Fibroblast of the aortic adventitia (primary cell): ENCODE data around the gene SMIM43. TPM values are rescaled to one million over a fixed set of nuclear protein-coding genes. Genes with fewer than 3 reads are reported as not detected.
"Not testable (repeated sequence)": the region's sequence is repeated elsewhere in the genome, so short reads cannot be mapped to it uniquely, and the experiment has no call there.

Source experiments
- DNase-seq: peaks from one replicate; pipeline ENCODE4 v3.0.0-alpha.2; 2010; ENCODE audit warnings: low read depth
- H3K4me3 ChIP-seq: 2 replicates; pipeline ENCODE4 v1.5.1; 2011; ENCODE audit warnings: low read depth, mild to moderate bottlenecking, control low read depth, low read length, moderate library complexity
- total RNA-seq: library from RNA; depleted of rRNA; stranded (reverse); fragments of >200 nt; gene quantifications from 2 replicates; pipeline ENCODE4 v1.2.3, GENCODE V29; 2012; ENCODE audit warnings: low replicate concordance
- TF ChIP-seq, protein P1 (sequence below): IDR thresholded peaks from 2 replicates; pipeline ENCODE4 v1.5.1; 2011; ENCODE audit warnings: mild to moderate bottlenecking, low read length, control low read depth, inconsistent platforms; ENCODE audit not compliant: insufficient read depth

SMIM43 gene
- total RNA-seq, 1 donor, result 0.45 TPM

GRCh38 chr4:121738780-121739535 lies 26.0 kb downstream of the SMIM43 start:
- no peak overlapping the region for H3K4me3 ChIP-seq
- DNase-seq, result peak; percentile 73
- TF ChIP-seq, protein P1, sequence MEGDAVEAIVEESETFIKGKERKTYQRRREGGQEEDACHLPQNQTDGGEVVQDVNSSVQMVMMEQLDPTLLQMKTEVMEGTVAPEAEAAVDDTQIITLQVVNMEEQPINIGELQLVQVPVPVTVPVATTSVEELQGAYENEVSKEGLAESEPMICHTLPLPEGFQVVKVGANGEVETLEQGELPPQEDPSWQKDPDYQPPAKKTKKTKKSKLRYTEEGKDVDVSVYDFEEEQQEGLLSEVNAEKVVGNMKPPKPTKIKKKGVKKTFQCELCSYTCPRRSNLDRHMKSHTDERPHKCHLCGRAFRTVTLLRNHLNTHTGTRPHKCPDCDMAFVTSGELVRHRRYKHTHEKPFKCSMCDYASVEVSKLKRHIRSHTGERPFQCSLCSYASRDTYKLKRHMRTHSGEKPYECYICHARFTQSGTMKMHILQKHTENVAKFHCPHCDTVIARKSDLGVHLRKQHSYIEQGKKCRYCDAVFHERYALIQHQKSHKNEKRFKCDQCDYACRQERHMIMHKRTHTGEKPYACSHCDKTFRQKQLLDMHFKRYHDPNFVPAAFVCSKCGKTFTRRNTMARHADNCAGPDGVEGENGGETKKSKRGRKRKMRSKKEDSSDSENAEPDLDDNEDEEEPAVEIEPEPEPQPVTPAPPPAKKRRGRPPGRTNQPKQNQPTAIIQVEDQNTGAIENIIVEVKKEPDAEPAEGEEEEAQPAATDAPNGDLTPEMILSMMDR, result no peak

- no peak overlapping the region for H3K4me3 ChIP-seq
- peak; percentile 36 for DNase-seq
- TF ChIP-seq, protein P1, result no peak
Observed at GRCh38 chr4:121737846-121738554, 27.0 kb downstream of the SMIM43 start.

GRCh38 chr4:121736735-121737351 lies 28.1 kb downstream of the SMIM43 start:
- DNase-seq, result peak; percentile 82
- TF ChIP-seq, protein P1, result peak; percentile 63
- H3K4me3 ChIP-seq, result no peak overlapping the region

- no peak for DNase-seq
- no peak overlapping the region for H3K4me3 ChIP-seq
- TF ChIP-seq, protein P1, result no peak
Observed at GRCh38 chr4:121734571-121734970, 30.4 kb downstream of the SMIM43 start.

GRCh38 chr4:121733942-121734341 lies 31.0 kb downstream of the SMIM43 start:
- no peak overlapping the region for H3K4me3 ChIP-seq
- no peak for DNase-seq
- TF ChIP-seq, protein P1, result no peak

- H3K4me3 ChIP-seq, DNase-seq: not testable (repeated sequence)
Observed at GRCh38 chr4:121729753-121730152, 35.2 kb downstream of the SMIM43 start.

GRCh38 chr4:121728798-121729226 lies 36.2 kb downstream of the SMIM43 start:
- TF ChIP-seq, protein P1, result no peak
- no peak overlapping the region for H3K4me3 ChIP-seq
- peak; percentile 92 for DNase-seq
